ENCODE results near the gene ALK. TPM values are rescaled to one million over a fixed set of nuclear protein-coding genes. Genes with fewer than 3 reads are reported as not detected.

Gene ALK
- total RNA-seq, 2 donors from 2014 or later = under 0.01 to 0.26 TPM

GRCh38 chr2:29522951-29523669 lies 398.3 kb downstream of the ALK start:
- no peaks in the 10 kb centered on the region for H3K27me3 ChIP-seq
- no peak overlapping the region for H3K4me3 ChIP-seq
- no peak overlapping the region for H3K27ac ChIP-seq
- intact Hi-C loops (cut with DNase I) = no loop called here
- DNase-seq = no peak
- H3K36me3 ChIP-seq (replicated peaks in 1 of 2; ENCODE audit: insufficient read depth in 1 of 2, low read depth in 2 of 2) = no peaks in the 10 kb centered on the region
- 81 to 87% methylated on average over 5 of the region's 5 CpGs for WGBS, 2 donors
- H3K9me3 ChIP-seq = no peaks in the 10 kb centered on the region
- TF ChIP-seq POLR2A (IDR thresholded peaks at IDR 0.05) (no peak), CTCF (IDR thresholded peaks at IDR 0.05) (no peak)
- ATAC-seq = no peak
- H3K4me1 ChIP-seq = peaks cover 21% of the 10 kb centered on the region

- TF ChIP-seq CTCF (IDR thresholded peaks at IDR 0.05) (no peak), POLR2A (IDR thresholded peaks at IDR 0.05) (no peak)
- DNase-seq (no peak), ATAC-seq (no peak)
- no peaks in the 10 kb centered on the region for H3K9me3 ChIP-seq
- H3K27ac ChIP-seq = peak overlapping the region in 1 of 4 donors; percentile 57
- no peak overlapping the region for H3K4me3 ChIP-seq
- intact Hi-C loops (cut with DNase I) = no loop called here
- no peaks in the 10 kb centered on the region for H3K27me3 ChIP-seq
- H3K4me1 ChIP-seq = peaks cover 21% of the 10 kb centered on the region
- no peaks in the 10 kb centered on the region for H3K36me3 ChIP-seq (replicated peaks in 1 of 2; ENCODE audit: insufficient read depth in 1 of 2, low read depth in 2 of 2)
- 83 to 92% methylated on average over 5 of the region's 5 CpGs for WGBS, 2 donors
These were observed 401.4 kb downstream of the ALK start for GRCh38 chr2:29520001-29520400.

- intact Hi-C loops (cut with DNase I) = no loop called here
- H3K27ac ChIP-seq = peak overlapping the region; percentile 33 to 57 (median 42)
- no peaks in the 10 kb centered on the region for H3K9me3 ChIP-seq
- no peaks in the 10 kb centered on the region for H3K27me3 ChIP-seq
- H3K36me3 ChIP-seq (replicated peaks in 1 of 2; ENCODE audit: insufficient read depth in 1 of 2, low read depth in 2 of 2) = no peaks in the 10 kb centered on the region
- WGBS, 2 donors = 32 to 33% methylated on average over 3 of the region's 3 CpGs
- peak; percentile 89 for ATAC-seq
- H3K4me3 ChIP-seq = no peak overlapping the region
- TF ChIP-seq POLR2A (IDR thresholded peaks at IDR 0.05) = no peak
- TF ChIP-seq CTCF (IDR thresholded peaks at IDR 0.05) = peak in 1 of 7 experiments; percentile 5
- H3K4me1 ChIP-seq = peaks cover 21% of the 10 kb centered on the region
- DNase-seq = peak; percentile 65 to 85 (median 80)
These were observed 402.0 kb downstream of the ALK start for GRCh38 chr2:29519338-29519925.

- DNase-seq (no peak), ATAC-seq (no peak)
- WGBS, 2 donors = 88 to 95% methylated on average over 1 of the region's 1 CpG
- Histone ChIP-seq H3K4me1 (peaks cover 21% of the 10 kb centered on the region), H3K27me3 (no peaks in the 10 kb centered on the region), H3K4me3 (no peak overlapping the region), H3K36me3 (replicated peaks in 1 of 2; ENCODE audit: insufficient read depth in 1 of 2, low read depth in 2 of 2) (no peaks in the 10 kb centered on the region), H3K27ac (peak overlapping the region; percentile 33 to 57 (median 42)), H3K9me3 (no peaks in the 10 kb centered on the region)
- intact Hi-C loops (cut with DNase I) = no loop called here
- TF ChIP-seq POLR2A (IDR thresholded peaks at IDR 0.05) = no peak
- no peak for TF ChIP-seq CTCF (IDR thresholded peaks at IDR 0.05)
These were observed 402.6 kb downstream of the ALK start for GRCh38 chr2:29518646-29519337.
